ENCODE measurements around the gene ATP1A1.

- TF ChIP-seq CTCF (IDR thresholded peaks at IDR 0.05): no peak
- no peak for TF ChIP-seq POLR2A (IDR thresholded peaks at IDR 0.05)
Measured at GRCh38 chr1:116416854-116417513, 43.9 kb downstream of the ATP1A1 start.

Measured in suprapubic skin (tissue), 3 donors.